ENCODE data around the gene ABL1. TPM values are rescaled to one million over a fixed set of nuclear protein-coding genes. Genes with fewer than 3 reads are reported as not detected.

Gene ABL1
- total RNA-seq, 1 experiment from 2014 or later: 83.6 TPM

DNA sequence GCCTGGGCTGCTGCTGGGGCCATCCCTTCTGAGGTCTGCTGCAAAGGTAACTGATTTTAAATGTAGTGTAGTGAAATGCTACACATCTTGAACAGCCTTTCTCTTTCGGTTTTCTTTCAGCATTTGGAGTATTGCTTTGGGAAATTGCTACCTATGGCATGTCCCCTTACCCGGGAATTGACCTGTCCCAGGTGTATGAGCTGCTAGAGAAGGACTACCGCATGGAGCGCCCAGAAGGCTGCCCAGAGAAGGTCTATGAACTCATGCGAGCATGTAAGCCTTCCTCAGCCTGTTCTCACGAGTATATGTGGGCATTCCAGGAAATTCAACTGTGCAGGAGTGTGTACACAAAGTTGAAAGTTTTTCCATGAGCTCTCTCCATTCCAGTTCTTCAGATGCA lies 43.2 kb downstream of the ABL1 start:
- H3K27ac ChIP-seq (ENCODE audit: insufficient read length, low read depth, low read length): no peak overlapping the region
- no peaks in the 10 kb centered on the region for H3K79me1 ChIP-seq (ENCODE audit: insufficient read depth, low read depth, low read length, poor library complexity, severe bottlenecking)
- DNase-seq: no peak
- no peak overlapping the region for H3K56ac ChIP-seq (ENCODE audit: insufficient read length, low read depth, low read length)
- no peak overlapping the region for H2BK20ac ChIP-seq (ENCODE audit: low read depth, low read length, poor library complexity, severe bottlenecking)
- H3K27me3 ChIP-seq (ENCODE audit: insufficient read depth, low read length): no peaks in the 10 kb centered on the region
- H3K9ac ChIP-seq (ENCODE audit: extremely low read depth, insufficient read length, low read length): no peak overlapping the region
- H2AK5ac ChIP-seq (ENCODE audit: insufficient read length, low read length): no peak overlapping the region
- H3K4me3 Mint-ChIP-seq: no peak overlapping the region
- no peak overlapping the region for H2BK5ac ChIP-seq (ENCODE audit: insufficient read length, low read length)
- H3K36me3 Mint-ChIP-seq (ENCODE audit: insufficient read depth in 1 of 3, low read depth in 3 of 3): peaks cover 51 to 85% (median 81%) of the 10 kb centered on the region in 3 experiments
- H3K23me2 ChIP-seq (ENCODE audit: insufficient read length, low read depth, low read length, poor library complexity, severe bottlenecking): no peaks in the 10 kb centered on the region
- H2BK120ac ChIP-seq (ENCODE audit: low read depth, low read length, poor library complexity, severe bottlenecking): no peak overlapping the region
- no peak overlapping the region for H4K5ac ChIP-seq (ENCODE audit: insufficient read length, low read depth, low read length)
- H3K27ac Mint-ChIP-seq: no peak overlapping the region
- no peaks in the 10 kb centered on the region for H3K4me1 Mint-ChIP-seq
- H4K20me1 ChIP-seq (ENCODE audit: control insufficient read depth, insufficient read depth, insufficient read length): peaks cover 2% of the 10 kb centered on the region
- no peak overlapping the region for H2BK15ac ChIP-seq (ENCODE audit: low read depth, low read length)
- no peaks in the 10 kb centered on the region for H3K9me3 Mint-ChIP-seq
- H3K9me3 ChIP-seq (ENCODE audit: control insufficient read depth, low read depth, low read length): no peaks in the 10 kb centered on the region
- WGBS (ENCODE audit: extremely low coverage, insufficient read length, low lambda C conversion rate): no CpG with 5 or more reads among the region's 6 CpGs
- no peak overlapping the region for H3K18ac ChIP-seq (ENCODE audit: insufficient read length, low read depth, low read length)
- no peak overlapping the region for H3K4me2 ChIP-seq (ENCODE audit: insufficient read depth, insufficient read length, low read length)
- H3K23ac ChIP-seq (ENCODE audit: insufficient read length, low read depth, low read length): no peak overlapping the region
- H4K91ac ChIP-seq (ENCODE audit: insufficient read length, low read depth, low read length): no peak overlapping the region
- TF ChIP-seq, protein P1, sequence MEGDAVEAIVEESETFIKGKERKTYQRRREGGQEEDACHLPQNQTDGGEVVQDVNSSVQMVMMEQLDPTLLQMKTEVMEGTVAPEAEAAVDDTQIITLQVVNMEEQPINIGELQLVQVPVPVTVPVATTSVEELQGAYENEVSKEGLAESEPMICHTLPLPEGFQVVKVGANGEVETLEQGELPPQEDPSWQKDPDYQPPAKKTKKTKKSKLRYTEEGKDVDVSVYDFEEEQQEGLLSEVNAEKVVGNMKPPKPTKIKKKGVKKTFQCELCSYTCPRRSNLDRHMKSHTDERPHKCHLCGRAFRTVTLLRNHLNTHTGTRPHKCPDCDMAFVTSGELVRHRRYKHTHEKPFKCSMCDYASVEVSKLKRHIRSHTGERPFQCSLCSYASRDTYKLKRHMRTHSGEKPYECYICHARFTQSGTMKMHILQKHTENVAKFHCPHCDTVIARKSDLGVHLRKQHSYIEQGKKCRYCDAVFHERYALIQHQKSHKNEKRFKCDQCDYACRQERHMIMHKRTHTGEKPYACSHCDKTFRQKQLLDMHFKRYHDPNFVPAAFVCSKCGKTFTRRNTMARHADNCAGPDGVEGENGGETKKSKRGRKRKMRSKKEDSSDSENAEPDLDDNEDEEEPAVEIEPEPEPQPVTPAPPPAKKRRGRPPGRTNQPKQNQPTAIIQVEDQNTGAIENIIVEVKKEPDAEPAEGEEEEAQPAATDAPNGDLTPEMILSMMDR (conservative IDR thresholded peaks at IDR 0.05): no peak
- no peaks in the 10 kb centered on the region for H3K27me3 Mint-ChIP-seq (ENCODE audit: low read depth)
- no peak overlapping the region for H3K14ac ChIP-seq (ENCODE audit: insufficient read depth, low read length)
- H2BK12ac ChIP-seq (ENCODE audit: insufficient read length, low read depth, low read length): no peak overlapping the region
- no peak overlapping the region for H3T11ph ChIP-seq (ENCODE audit: low read length)
- no peaks in the 10 kb centered on the region for H3K4me1 ChIP-seq (ENCODE audit: insufficient read depth, low read length)
- no peak overlapping the region for H2AFZ ChIP-seq (ENCODE audit: low read length)
- H3K4ac ChIP-seq (ENCODE audit: low read depth, low read length): no peak overlapping the region
- H4K8ac ChIP-seq (replicated peaks; ENCODE audit: insufficient read length, low read depth, low read length): no peak overlapping the region
- H3K79me2 ChIP-seq (ENCODE audit: insufficient read depth, low read length): no peaks in the 10 kb centered on the region
